Keratinocyte (primary cell): ENCODE measurements around the gene ACTR3C. TPM values are rescaled to one million over a fixed set of nuclear protein-coding genes. Genes with fewer than 3 reads are reported as not detected.

Experiments
- DNase-seq: peaks from one replicate; pipeline ENCODE4 v3.0.0-alpha.2; 2011; ENCODE audit warnings: low read depth, missing footprints, low spot score
- FAIRE-seq: peaks from 2 replicates; lab custom pipeline; 2011; peaks lifted over from hg19 to GRCh38; lab: Jason Lieb, UNC
- H2AFZ ChIP-seq: 2 replicates; pipeline ENCODE4 v1.6.0; 2012; ENCODE audit warnings: low read length, control low read depth, inconsistent platforms; ENCODE audit not compliant: control insufficient read depth
- H3K27ac ChIP-seq: 2 replicates; pipeline ENCODE4 v1.5.1; 2011; ENCODE audit warnings: low read length; ENCODE audit not compliant: control insufficient read depth, insufficient read depth
- H3K27me3 ChIP-seq: 3 replicates; pipeline ENCODE4 v1.6.0; 2011; ENCODE audit warnings: low read length; ENCODE audit not compliant: control insufficient read depth, insufficient read depth; ENCODE audit errors: extremely low read depth
- H3K36me3 ChIP-seq, 2 experiments: 2 replicates in 1 of 2; 3 replicates in 1 of 2; pipeline ENCODE4 v1.5.1; 2011; ENCODE audit warnings: low read length in 2 of 2, mild to moderate bottlenecking in 1 of 2; ENCODE audit not compliant: control insufficient read depth in 2 of 2, insufficient read depth in 2 of 2; ENCODE audit errors: extremely low read depth in 1 of 2
- H3K4me1 ChIP-seq: 3 replicates; pipeline ENCODE4 v1.5.1; 2011; ENCODE audit warnings: low read length; ENCODE audit not compliant: control insufficient read depth, insufficient read depth; ENCODE audit errors: extremely low read depth
- H3K4me2 ChIP-seq: 3 replicates; pipeline ENCODE4 v1.6.0; 2011; ENCODE audit warnings: low read depth, low read length; ENCODE audit not compliant: control insufficient read depth, insufficient read depth; ENCODE audit errors: extremely low read depth
- H3K4me3 ChIP-seq, 3 experiments: fragments of 200-600 bp in 1 of 3; sonication (generic) in 1 of 3; 2 replicates in 2 of 3; 3 replicates in 1 of 3; pipeline ENCODE4 v1.5.1; 2011 to 2016; ENCODE audit warnings: low read length in 3 of 3, mild to moderate bottlenecking in 3 of 3, control low read depth in 2 of 3, inconsistent platforms in 1 of 3, low read depth in 1 of 3, mixed read lengths in 1 of 3, mixed run types in 1 of 3, moderate library complexity in 1 of 3; ENCODE audit not compliant: control insufficient read depth in 2 of 3, insufficient read depth in 2 of 3; ENCODE audit errors: extremely low read depth in 1 of 3
- H3K79me2 ChIP-seq: 2 replicates; pipeline ENCODE4 v1.6.0; 2012; ENCODE audit warnings: low read length; ENCODE audit not compliant: control insufficient read depth, insufficient read depth
- H3K9ac ChIP-seq: 3 replicates; pipeline ENCODE4 v1.6.0; 2011; ENCODE audit warnings: low read length; ENCODE audit not compliant: control insufficient read depth, insufficient read depth; ENCODE audit errors: extremely low read depth
- H3K9me1 ChIP-seq: 3 replicates; pipeline ENCODE4 v1.6.0; 2011; ENCODE audit warnings: low read length; ENCODE audit not compliant: control insufficient read depth, insufficient read depth; ENCODE audit errors: extremely low read depth
- H3K9me3 ChIP-seq: 2 replicates; pipeline ENCODE4 v1.5.1; 2012; ENCODE audit warnings: low read depth, low read length; ENCODE audit not compliant: control insufficient read depth
- H4K20me1 ChIP-seq: 3 replicates; pipeline ENCODE4 v1.6.0; 2011; ENCODE audit warnings: low read length; ENCODE audit not compliant: control insufficient read depth, insufficient read depth; ENCODE audit errors: extremely low read depth
- CTCF ChIP-seq, 3 experiments: IDR thresholded peaks in 1 of 3; conservative IDR thresholded peaks in 1 of 3; optimal IDR thresholded peaks in 1 of 3; 2 replicates in 2 of 3; 3 replicates in 1 of 3; pipeline versions ENCODE3 to v1.5.1; 2011; ENCODE audit warnings: low read length in 3 of 3, mild to moderate bottlenecking in 3 of 3, moderate library complexity in 2 of 3, control low read depth in 1 of 3, inconsistent platforms in 1 of 3; ENCODE audit not compliant: insufficient read depth in 2 of 3; ENCODE audit errors: extremely low read depth in 1 of 3
- EZH2 ChIP-seq: IDR thresholded peaks from one replicate; pipeline ENCODE4 v1.6.1; 2012; ENCODE audit warnings: inconsistent platforms, mild to moderate bottlenecking, low read length, moderate library complexity
- dilution Hi-C: fragments of 300-500 bp; cut with MboI; formaldehyde crosslinking; loops from one replicate; pipeline ENCODE4 v1.7.0; 2020; ENCODE audit warnings: low sequenced_read_pairs; ENCODE audit not compliant: extremely low pct_ligation_motif_present
- polyA plus RNA-seq, 5 experiments: library from polyadenylated mRNA; depleted of rRNA in 3 of 5; stranded (reverse) in 3 of 5; stranded (forward) in 1 of 5; unstranded in 1 of 5; fragments of >200 nt; gene quantifications; 1 replicate in 1 of 5; 2 replicates in 3 of 5; 3 replicates in 1 of 5; pipeline versions ENCODE4 v1.2.1 to v1.2.3, GENCODE V29; 2011 to 2012; ENCODE audit warnings: missing spikeins in 2 of 5, low read depth in 1 of 5, low replicate concordance in 1 of 5

ACTR3C gene
- polyA plus RNA-seq, 1 donor (not counting 4 experiments of a cell fraction or from before 2014, with no cell fraction given): 1.3 TPM

GRCh38 chr7:150344299-150344698 lies 21.0 kb upstream of the ACTR3C start:
- no peak for TF ChIP-seq CTCF (optimal IDR thresholded peaks at IDR 0.05 in 1 of 3, IDR thresholded peaks at IDR 0.05 in 1 of 3, conservative IDR thresholded peaks at IDR 0.05 in 1 of 3; ENCODE audit: extremely low read depth in 1 of 3, insufficient read depth in 2 of 3, low read length in 3 of 3)
- TF ChIP-seq EZH2: no peak
- FAIRE-seq (no peak), DNase-seq (no peak)

GRCh38 chr7:150343225-150343624 lies 19.9 kb upstream of the ACTR3C start:
- peaks cover 50% of the 10 kb centered on the region for H3K27me3 ChIP-seq
- DNase-seq: no peak
- no peak overlapping the region for H3K9ac ChIP-seq
- H3K4me2 ChIP-seq: no peak overlapping the region
- H3K79me2 ChIP-seq: no peaks in the 10 kb centered on the region
- no peak overlapping the region for H3K4me3 ChIP-seq
- FAIRE-seq: no peak
- H3K4me1 ChIP-seq: no peaks in the 10 kb centered on the region
- no peak overlapping the region for H2AFZ ChIP-seq
- no peaks in the 10 kb centered on the region for H3K36me3 ChIP-seq
- no peaks in the 10 kb centered on the region for H3K9me1 ChIP-seq
- no peaks in the 10 kb centered on the region for H3K9me3 ChIP-seq
- TF ChIP-seq EZH2: no peak
- TF ChIP-seq CTCF (optimal IDR thresholded peaks at IDR 0.05 in 1 of 3, IDR thresholded peaks at IDR 0.05 in 1 of 3, conservative IDR thresholded peaks at IDR 0.05 in 1 of 3; ENCODE audit: extremely low read depth in 1 of 3, insufficient read depth in 2 of 3, low read length in 3 of 3): no peak
- dilution Hi-C loops: no loop called here
- H3K27ac ChIP-seq: no peak overlapping the region
- no peaks in the 10 kb centered on the region for H4K20me1 ChIP-seq

More at GRCh38 chr7:150344299-150344698, 21.0 kb upstream of the ACTR3C start:
- Histone ChIP-seq H3K9me1 (no peaks in the 10 kb centered on the region), H3K9ac (no peak overlapping the region), H3K79me2 (no peaks in the 10 kb centered on the region), H3K4me1 (no peaks in the 10 kb centered on the region), H3K27me3 (peaks cover 49% of the 10 kb centered on the region), H3K4me3 (no peak overlapping the region), H3K4me2 (no peak overlapping the region), H3K9me3 (no peaks in the 10 kb centered on the region), H4K20me1 (no peaks in the 10 kb centered on the region), H3K36me3 (no peaks in the 10 kb centered on the region), H2AFZ (no peak overlapping the region), H3K27ac (no peak overlapping the region)
- dilution Hi-C loops: no loop called here
